ENCODE data around the gene MEI4. TPM values are rescaled to one million over a fixed set of nuclear protein-coding genes. Genes with fewer than 3 reads are reported as not detected.

Gene MEI4
- total and polyA plus RNA-seq, 10 of the 15 experiments (the other 5 are each of a cell fraction or from before 2014, with no cell fraction given), result 0.03 to 0.04 (median 0.03) TPM; not detected in 7

GRCh38 chr6:77816766-77817270, 164.0 kb downstream of the MEI4 start:
- Histone ChIP-seq H3K4me3 (no peak overlapping the region), H2AFZ (ENCODE audit: control insufficient read depth, low read depth, low read length) (no peak overlapping the region), H3K27me3 (replicated peaks in 1 of 2; ENCODE audit: control insufficient read depth in 2 of 2, insufficient read depth in 2 of 2, low read length in 1 of 2) (no peaks in the 10 kb centered on the region), H3K79me2 (ENCODE audit: control insufficient read depth, insufficient read depth, low read length) (no peaks in the 10 kb centered on the region), H3K9ac (ENCODE audit: control insufficient read depth, insufficient read depth, low read length) (no peak overlapping the region), H3K36me3 (ENCODE audit: control insufficient read depth in 2 of 2, insufficient read depth in 2 of 2, low read length in 1 of 2) (no peaks in the 10 kb centered on the region), H3K4me1 (ENCODE audit: control insufficient read depth, insufficient read depth, low read length) (no peaks in the 10 kb centered on the region), H3K27ac (ENCODE audit: control insufficient read depth, insufficient read depth) (no peak overlapping the region), H3K4me2 (ENCODE audit: control insufficient read depth, insufficient read depth) (no peak overlapping the region), H4K20me1 (ENCODE audit: control insufficient read depth, insufficient read depth) (no peaks in the 10 kb centered on the region), H3K9me3 (replicated peaks; ENCODE audit: control insufficient read depth, insufficient read depth, low read length) (no peaks in the 10 kb centered on the region)
- in situ Hi-C loops (cut with MboI), result no loop called here
- ChIA-PET CTCF (no interaction called here), POLR2A (no interaction called here), SMC1A (ENCODE audit: uncharacterized antibody, unreplicated experiment) (interaction anchor here (1.0 to 1.3 kb wide), 2 partner anchors 12 to 740 kb away, joined by 3 to 5 read pairs; no protein-coding TSS in a partner anchor), RAD21 (ENCODE audit: unreplicated experiment) (no interaction called here)
- no peak for ATAC-seq
- DNase-seq (ENCODE audit: low read depth, low spot score), result no peak
- intact Hi-C loops (cut with micrococcal nuclease; ENCODE audit: unreplicated experiment), result loop anchor here (10.0 kb wide), 1 partner anchor 352 kb away; the partner anchor contains the start of gene HTR1B
- FAIRE-seq, result no peak
- no TSS peak for BruUV-seq (replicated peaks)
- 50% methylated on average over 2 of the region's 2 CpGs for WGBS (ENCODE audit: insufficient coverage, insufficient replicate concordance, low lambda C conversion rate, missing lambda C conversion rate)
- TF ChIP-seq YBX1 (IDR thresholded peaks at IDR 0.05) (no peak), SP1 (IDR thresholded peaks at IDR 0.05; ENCODE audit: low read depth, low read length) (no peak), RB1 (IDR thresholded peaks at IDR 0.05; ENCODE audit: borderline replicate concordance) (no peak), REST (IDR thresholded peaks at IDR 0.05; ENCODE audit: low read depth, low read length) (no peak), RAD51 (IDR thresholded peaks at IDR 0.05) (no peak), CREB1 (IDR thresholded peaks at IDR 0.05; ENCODE audit: low read depth) (no peak), ZBTB33 (IDR thresholded peaks at IDR 0.05) (no peak), HDGF (IDR thresholded peaks at IDR 0.05) (no peak), PRDM15 (CRISPR knock-in tag; IDR thresholded peaks at IDR 0.05) (no peak), SPI1 (IDR thresholded peaks at IDR 0.05; ENCODE audit: borderline replicate concordance, insufficient read depth, low read depth, low read length) (no peak), HSF1 (IDR thresholded peaks at IDR 0.05; ENCODE audit: low read depth, low read length) (no peak), ATF2 (IDR thresholded peaks at IDR 0.05; ENCODE audit: low read length) (no peak), RFX5 (IDR thresholded peaks at IDR 0.05; ENCODE audit: low read depth, low read length) (no peak)

Measured in GM12878 (cell line).